K562 (cell line): ENCODE data around the gene BCAS1. TPM values are rescaled to one million over a fixed set of nuclear protein-coding genes. Genes with fewer than 3 reads are reported as not detected.

Source experiments
- ATAC-seq: fragments of 200-7000 bp; cut with Tn5 transposase; 3 replicates; pipeline ENCODE4 v1.9.1; 2020; ENCODE audit warnings: moderate library complexity
- BruUV-seq: library from RNA; stranded (reverse); fragments of 400-500 nt; replicated peaks from 2 replicates; lab custom pipeline; 2021; lab: Mats Ljungman, UMichigan
- CTCF ChIA-PET: fragments of 300-600 bp; formaldehyde crosslinking; extraction: SDS; loops from one replicate; lab custom pipeline; 2021; ENCODE audit warnings: low intra/inter-chr PET ratio; lab: Yijun Ruan, JAX
- POLR2A ChIA-PET: fragments of 300-600, 350-650 bp; sonication (Branson Sonifier 250); formaldehyde crosslinking; extraction: SDS; loops from one replicate; lab custom pipeline; 2021; ENCODE audit warnings: antibody characterized with exemption, inconsistent platforms; lab: Yijun Ruan, JAX
- DNase-seq, 4 experiments: peaks; one replicate each; pipeline versions ENCODE4 v3.0.0 to v3.0.0-alpha.2; 2011 to 2018; ENCODE audit warnings: low spot score in 3 of 4, mixed read lengths in 3 of 4; ENCODE audit errors: extremely low read depth in 1 of 4
- FAIRE-seq: peaks from 2 replicates; lab custom pipeline; 2011; peaks lifted over from hg19 to GRCh38; lab: Jason Lieb, UNC
- H2AFZ ChIP-seq: 2 replicates; pipeline ENCODE4 v1.6.0; 2011; ENCODE audit warnings: low read depth, low read length, control low read depth, inconsistent platforms
- H3K27ac ChIP-seq: fragments of 200-600 bp; 3 replicates; pipeline ENCODE4 v1.8.0; 2011; ENCODE audit warnings: low read depth, mild to moderate bottlenecking, control low read depth, inconsistent platforms, low read length, moderate library complexity, mixed read lengths; ENCODE audit errors: extremely low read depth
- H3K27me3 ChIP-seq, 2 experiments: fragments of 300-600 bp in 1 of 2; 2 replicates in 1 of 2; 3 replicates in 1 of 2; pipeline versions ENCODE4 v1.6.0 to v1.8.0; 2011; ENCODE audit warnings: inconsistent platforms in 2 of 2, low read length in 2 of 2, mild to moderate bottlenecking in 1 of 2, mixed read lengths in 1 of 2, moderate library complexity in 1 of 2; ENCODE audit not compliant: control insufficient read depth in 2 of 2, insufficient read depth in 2 of 2
- H3K36me3 ChIP-seq: fragments of 300-600 bp; 3 replicates; pipeline ENCODE4 v1.8.0; 2011; ENCODE audit warnings: mild to moderate bottlenecking, low read length, inconsistent platforms; ENCODE audit not compliant: control insufficient read depth, insufficient read depth
- H3K4me1 ChIP-seq, 2 experiments: fragments of 200-600 bp in 1 of 2; replicated peaks in 1 of 2; 2 replicates in 1 of 2; 3 replicates in 1 of 2; pipeline versions ENCODE4 v1.5.1 to v1.8.0; 2011; ENCODE audit warnings: inconsistent platforms in 2 of 2, low read length in 2 of 2, mild to moderate bottlenecking in 1 of 2, mixed read lengths in 1 of 2, moderate library complexity in 1 of 2; ENCODE audit not compliant: control insufficient read depth in 2 of 2, insufficient read depth in 2 of 2
- H3K4me2 ChIP-seq: 2 replicates; pipeline ENCODE4 v1.6.1; 2011; ENCODE audit warnings: low read length, control low read depth, inconsistent platforms, mixed read lengths; ENCODE audit not compliant: insufficient read depth
- H3K4me3 ChIP-seq: fragments of 200-600 bp; sonication (generic), shearing (Covaris generic); 2 replicates; pipeline ENCODE4 v1.5.1; 2016; ENCODE audit warnings: control low read depth, inconsistent platforms
- H3K79me2 ChIP-seq: fragments of 200-600 bp; 3 replicates; pipeline ENCODE4 v1.8.0; 2011; ENCODE audit warnings: low read length, inconsistent platforms; ENCODE audit not compliant: control insufficient read depth, insufficient read depth
- H3K9ac ChIP-seq, 2 experiments: 2 replicates each; pipeline versions ENCODE4 v1.6.0 to v1.6.1; 2011; ENCODE audit warnings: low read depth in 2 of 2, low read length in 2 of 2, control low read depth in 1 of 2, inconsistent platforms in 1 of 2, mild to moderate bottlenecking in 1 of 2, mixed read lengths in 1 of 2; ENCODE audit not compliant: insufficient read depth in 1 of 2
- H3K9me1 ChIP-seq: one replicate; pipeline ENCODE4 v1.6.0; 2011; ENCODE audit warnings: inconsistent platforms, mild to moderate bottlenecking, low read length, moderate library complexity; ENCODE audit not compliant: control insufficient read depth, insufficient read depth
- H3K9me3 ChIP-seq: replicated peaks from 2 replicates; pipeline ENCODE4 v1.5.1; 2011; ENCODE audit warnings: low read depth, low read length, inconsistent platforms; ENCODE audit not compliant: control insufficient read depth, insufficient read depth
- H4K20me1 ChIP-seq: replicated peaks from 2 replicates; pipeline ENCODE4 v1.6.1; 2011; ENCODE audit warnings: low read length, inconsistent platforms, mixed read lengths; ENCODE audit not compliant: control insufficient read depth, insufficient read depth
- CREM ChIP-seq: IDR thresholded peaks from 2 replicates; pipeline ENCODE4 v1.6.1; 2014; ENCODE audit warnings: antibody characterized with exemption, low read depth
- PBX2 ChIP-seq, 2 experiments: IDR thresholded peaks in 1 of 2; conservative IDR thresholded peaks in 1 of 2; 2 replicates each; pipeline ENCODE4 v1.6.1; 2016; ENCODE audit warnings: low read depth in 2 of 2, mild to moderate bottlenecking in 1 of 2, missing compliant biosample characterization in 1 of 2, missing genetic modification characterization in 1 of 2, moderate library complexity in 1 of 2
- PML ChIP-seq: IDR thresholded peaks from 2 replicates; pipeline ENCODE4 v1.6.1; 2012; ENCODE audit warnings: low read length, inconsistent platforms
- TCF7L2 ChIP-seq: fragments of 150-350 bp; IDR thresholded peaks from 2 replicates; pipeline ENCODE4 v1.6.1; 2016; ENCODE audit warnings: low read depth, mild to moderate bottlenecking, low read length, moderate library complexity
- THAP7 ChIP-seq: fragments of 250-450 bp; sonication (Bioruptor Pico); IDR thresholded peaks from 2 replicates; pipeline ENCODE4 v1.5.0; 2021
- ZBTB9 ChIP-seq: fragments of 450-650 bp; formaldehyde crosslinking; IDR thresholded peaks from 2 replicates; pipeline ENCODE4 v1.4.0; 2020; ENCODE audit warnings: mild to moderate bottlenecking, moderate library complexity
- ZNF41 ChIP-seq: fragments of 250-450 bp; sonication (Bioruptor Pico); conservative IDR thresholded peaks from 2 replicates; pipeline ENCODE4 v1.4.0; 2020; ENCODE audit warnings: mild to moderate bottlenecking
- WGBS: fragments of 100-300 bp; shearing (Covaris generic); methylation state at CpG from one replicate; pipeline ENCODE4 v1.1.6; 2016; ENCODE audit warnings: low coverage, mixed read lengths; ENCODE audit not compliant: insufficient coverage; ENCODE audit errors: missing lambda C conversion rate; 5-methylcytosine and 5-hydroxymethylcytosine counted together
- in situ Hi-C: fragments of 300-500 bp; cut with MboI; formaldehyde crosslinking; loops from 4 replicates; pipeline ENCODE4 v1.15.0; 2018; ENCODE audit warnings: inconsistent platforms, mixed read lengths
- intact Hi-C: fragments of 100-400 bp; cut with micrococcal nuclease; formaldehyde crosslinking; loops from 2 replicates; pipeline ENCODE4 v1.14.2; 2022
- polyA plus RNA-seq, 8 experiments: library from polyadenylated mRNA; depleted of rRNA in 4 of 8; stranded (reverse) in 5 of 8; unstranded in 3 of 8; fragments of >200 nt; fragmentation: Nextera tagmentation in 2 of 8; fragmentation: Illumina TruSeq in 1 of 8; extraction: Ambion mirVana in 2 of 8; extraction: Trizol in 1 of 8; gene quantifications; 2 replicates each; pipeline versions ENCODE4 v1.2.1 to v1.2.3, GENCODE V29; 2011 to 2014; ENCODE audit warnings: inconsistent platforms in 1 of 8, missing spikeins in 1 of 8
- total RNA-seq, 7 experiments: library from RNA; depleted of rRNA in 6 of 7; stranded (reverse); fragments of >200 nt in 6 of 7; fragmentation: Illumina TruSeq in 2 of 7; extraction: Trizol in 2 of 7; gene quantifications; 2 replicates each; pipeline versions ENCODE4 v1.2.1 to v1.2.3, GENCODE V29; 2011 to 2021; ENCODE audit warnings: low replicate concordance in 1 of 7
- TF ChIP-seq, protein P1 (sequence below), 3 experiments: fragments of 200-800 bp in 1 of 3; fragments of 250-450 bp in 1 of 3; fragments of 450-650 bp in 1 of 3; sonication (Bioruptor Pico) in 1 of 3; sonication (Bioruptor generic) in 1 of 3; formaldehyde crosslinking in 1 of 3; IDR thresholded peaks; 2 replicates each; pipeline versions ENCODE4 v1.6.1 to v1.8.0; 2016 to 2022; ENCODE audit warnings: mild to moderate bottlenecking in 2 of 3, missing genetic modification characterization in 2 of 3, missing compliant biosample characterization in 1 of 3, moderate library complexity in 1 of 3

Gene BCAS1
- total and polyA plus RNA-seq, 9 of the 15 experiments (the other 6 are each of a cell fraction or from before 2014, with no cell fraction given) = 0.18 to 2.3 (median 0.93) TPM

GRCh38 chr20:53959911-53960578 is 110.3 kb downstream of the BCAS1 start (continued):
- TF ChIP-seq PBX2 (CRISPR knock-in tag; IDR thresholded peaks at IDR 0.05; ENCODE audit: low read depth) (no peak), PBX2 (tag; conservative IDR thresholded peaks at IDR 0.05; ENCODE audit: low read depth) (peak; percentile 56; the same call in 1 of the 2 replicates)

DNA sequence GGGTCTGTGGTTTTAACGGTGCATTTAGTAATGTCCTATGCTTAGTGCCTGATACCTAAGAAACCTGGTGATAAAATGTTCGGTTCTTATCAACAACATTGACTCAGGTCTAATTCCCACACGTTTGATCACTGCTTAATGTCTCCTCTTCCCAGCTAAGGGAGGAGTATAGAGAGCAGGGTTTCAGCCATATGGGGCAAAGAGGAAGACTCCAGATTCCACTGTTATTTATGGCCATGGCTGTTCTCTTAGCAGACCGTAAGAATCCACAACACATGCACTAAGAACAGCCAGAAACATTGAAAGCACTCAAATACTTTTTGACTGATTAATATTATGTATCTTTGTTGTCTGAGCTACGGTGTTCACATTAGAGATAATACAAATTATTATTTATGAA is 112.1 kb downstream of the BCAS1 start:
- H3K4me2 ChIP-seq = no peak overlapping the region
- no peak overlapping the region for H3K9ac ChIP-seq
- no peaks in the 10 kb centered on the region for H3K4me1 ChIP-seq
- ChIA-PET POLR2A (interaction anchor here (1.0 to 2.8 kb wide), 2 partner anchors 9 kb away, joined by 3 to 7 read pairs; no protein-coding TSS in a partner anchor), CTCF (interaction anchor here (0.6 to 0.7 kb wide), 2 partner anchors 86 to 622 kb away, joined by 3 read pairs; no protein-coding TSS in a partner anchor)
- no peak overlapping the region for H2AFZ ChIP-seq
- H3K27ac ChIP-seq = no peak overlapping the region
- WGBS = 3% methylated on average over 5 of the region's 5 CpGs
- ATAC-seq = no peak
- intact Hi-C loops = loop anchor here (2.0 kb wide), 1 partner anchor 105 kb away; no protein-coding TSS in a partner anchor
- BruUV-seq = no TSS peak
- H3K4me3 ChIP-seq = no peak overlapping the region
- H3K9me3 ChIP-seq = no peaks in the 10 kb centered on the region
- in situ Hi-C loops = loop anchor here (25.0 kb wide), 1 partner anchor 679 kb away; no protein-coding TSS in a partner anchor
- H3K9me1 ChIP-seq = no peaks in the 10 kb centered on the region
- FAIRE-seq = no peak
- peaks cover 5 to 19% of the 10 kb centered on the region in 2 experiments; a peak in 3 of 5 replicates for H3K27me3 ChIP-seq
- TF ChIP-seq PML = no peak
- no peak for TF ChIP-seq THAP7 (CRISPR knock-in tag)
- TF ChIP-seq TCF7L2 = no peak
- no peak for TF ChIP-seq ZNF41
- TF ChIP-seq ZBTB9 (CRISPR knock-in tag) = no peak
- TF ChIP-seq, protein P1, sequence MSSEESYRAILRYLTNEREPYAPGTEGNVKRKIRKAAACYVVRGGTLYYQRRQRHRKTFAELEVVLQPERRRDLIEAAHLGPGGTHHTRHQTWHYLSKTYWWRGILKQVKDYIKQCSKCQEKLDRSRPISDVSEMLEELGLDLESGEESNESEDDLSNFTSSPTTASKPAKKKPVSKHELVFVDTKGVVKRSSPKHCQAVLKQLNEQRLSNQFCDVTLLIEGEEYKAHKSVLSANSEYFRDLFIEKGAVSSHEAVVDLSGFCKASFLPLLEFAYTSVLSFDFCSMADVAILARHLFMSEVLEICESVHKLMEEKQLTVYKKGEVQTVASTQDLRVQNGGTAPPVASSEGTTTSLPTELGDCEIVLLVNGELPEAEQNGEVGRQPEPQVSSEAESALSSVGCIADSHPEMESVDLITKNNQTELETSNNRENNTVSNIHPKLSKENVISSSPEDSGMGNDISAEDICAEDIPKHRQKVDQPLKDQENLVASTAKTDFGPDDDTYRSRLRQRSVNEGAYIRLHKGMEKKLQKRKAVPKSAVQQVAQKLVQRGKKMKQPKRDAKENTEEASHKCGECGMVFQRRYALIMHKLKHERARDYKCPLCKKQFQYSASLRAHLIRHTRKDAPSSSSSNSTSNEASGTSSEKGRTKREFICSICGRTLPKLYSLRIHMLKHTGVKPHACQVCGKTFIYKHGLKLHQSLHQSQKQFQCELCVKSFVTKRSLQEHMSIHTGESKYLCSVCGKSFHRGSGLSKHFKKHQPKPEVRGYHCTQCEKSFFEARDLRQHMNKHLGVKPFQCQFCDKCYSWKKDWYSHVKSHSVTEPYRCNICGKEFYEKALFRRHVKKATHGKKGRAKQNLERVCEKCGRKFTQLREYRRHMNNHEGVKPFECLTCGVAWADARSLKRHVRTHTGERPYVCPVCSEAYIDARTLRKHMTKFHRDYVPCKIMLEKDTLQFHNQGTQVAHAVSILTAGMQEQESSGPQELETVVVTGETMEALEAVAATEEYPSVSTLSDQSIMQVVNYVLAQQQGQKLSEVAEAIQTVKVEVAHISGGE (CRISPR knock-in tag; IDR thresholded peaks at IDR 0.05) = peak in 1 of 3 experiments; percentile 86; a peak in 1 of 6 replicates
- no peak for TF ChIP-seq CREM
- H3K79me2 ChIP-seq = no peaks in the 10 kb centered on the region
- DNase-seq = no peak
- no peaks in the 10 kb centered on the region for H4K20me1 ChIP-seq
- H3K36me3 ChIP-seq = no peaks in the 10 kb centered on the region
